GM12878 (cell line): ENCODE results near the gene RMI2. TPM values are rescaled to one million over a fixed set of nuclear protein-coding genes. Genes with fewer than 3 reads are reported as not detected.

Experiments
- ATF2 ChIP-seq: IDR thresholded peaks from 2 replicates; pipeline ENCODE4 v1.6.1; 2012; ENCODE audit warnings: low read length, inconsistent platforms
- ATF3 ChIP-seq: IDR thresholded peaks from 2 replicates; pipeline ENCODE4 v1.6.1; 2011; ENCODE audit warnings: low read depth, mild to moderate bottlenecking, low read length, moderate library complexity, borderline replicate concordance; ENCODE audit errors: extremely low read depth
- BRCA1 ChIP-seq: IDR thresholded peaks from 2 replicates; pipeline ENCODE4 v1.6.1; 2011; ENCODE audit warnings: low read depth, low read length, improper control_type of control experiment
- CEBPZ ChIP-seq: fragments of 150-350 bp; IDR thresholded peaks from 2 replicates; pipeline ENCODE4 v1.6.1; 2016; ENCODE audit warnings: low read depth, low read length
- MLLT1 ChIP-seq: fragments of 450-650 bp; IDR thresholded peaks from 2 replicates; pipeline ENCODE4 v1.6.1; 2016; ENCODE audit warnings: mild to moderate bottlenecking
- NFIC ChIP-seq: IDR thresholded peaks from 2 replicates; pipeline ENCODE4 v1.6.1; 2012; ENCODE audit warnings: low read depth, mild to moderate bottlenecking, inconsistent platforms, low read length, moderate library complexity
- NRF1 ChIP-seq: conservative IDR thresholded peaks from 2 replicates; pipeline ENCODE4 v1.6.1; 2011; ENCODE audit warnings: mild to moderate bottlenecking, low read depth, low read length, improper control_type of control experiment
- POLR2AphosphoS5 ChIP-seq: IDR thresholded peaks from 2 replicates; pipeline ENCODE4 v1.6.1; 2011; ENCODE audit warnings: mild to moderate bottlenecking, low read length, inconsistent platforms
- POU2F2 ChIP-seq: IDR thresholded peaks from 3 replicates; pipeline ENCODE4 v1.6.1; 2011; ENCODE audit warnings: low read depth, mild to moderate bottlenecking, low read length, borderline replicate concordance
- RCOR1 ChIP-seq: conservative IDR thresholded peaks from 2 replicates; pipeline ENCODE4 v1.6.1; 2012; ENCODE audit warnings: low read depth, low read length, improper control_type of control experiment
- RELA ChIP-seq: fragments of 450-650 bp; IDR thresholded peaks from 2 replicates; pipeline ENCODE4 v1.8.0; 2014; ENCODE audit warnings: borderline replicate concordance; ENCODE audit not compliant: partially characterized antibody
- RELB ChIP-seq: fragments of 450-650 bp; IDR thresholded peaks from 2 replicates; pipeline ENCODE4 v1.6.1; 2017; ENCODE audit warnings: low read depth, mild to moderate bottlenecking, moderate library complexity
- SKIL ChIP-seq: fragments of 450-650 bp; IDR thresholded peaks from 2 replicates; pipeline ENCODE4 v1.6.1; 2017; ENCODE audit warnings: mild to moderate bottlenecking, low read depth, inconsistent platforms; ENCODE audit not compliant: poor library complexity, severe bottlenecking
- SP1 ChIP-seq: IDR thresholded peaks from one replicate; pipeline ENCODE4 v1.6.1; 2011; ENCODE audit warnings: low read depth, low read length
- USF2 ChIP-seq: IDR thresholded peaks from 2 replicates; pipeline ENCODE4 v1.6.1; 2011; ENCODE audit warnings: low read depth, low read length, improper control_type of control experiment, borderline replicate concordance
- ZNF24 ChIP-seq: fragments of 450-650 bp; IDR thresholded peaks from 2 replicates; pipeline ENCODE4 v1.6.1; 2017; ENCODE audit warnings: antibody characterized with exemption, mild to moderate bottlenecking
- polyA plus RNA-seq, 11 experiments: library from polyadenylated mRNA; depleted of rRNA in 4 of 11; unstranded in 6 of 11; stranded (reverse) in 5 of 11; fragments of >200 nt; fragmentation: Nextera tagmentation in 4 of 11; fragmentation: Illumina TruSeq in 1 of 11; extraction: Ambion mirVana in 4 of 11; extraction: Trizol in 1 of 11; gene quantifications; 1 replicate in 1 of 11; 2 replicates in 10 of 11; pipeline versions ENCODE4 v1.2.1 to v1.2.3, GENCODE V29; 2011 to 2016; ENCODE audit warnings: inconsistent platforms in 2 of 11, missing spikeins in 2 of 11, low read depth in 1 of 11
- total RNA-seq, 4 experiments: library from RNA; depleted of rRNA in 3 of 4; stranded (reverse); fragments of >200 nt in 3 of 4; fragmentation: Illumina TruSeq in 1 of 4; extraction: Trizol in 1 of 4; gene quantifications; 2 replicates each; pipeline versions ENCODE4 v1.2.1 to v1.2.3, GENCODE V29; 2013 to 2021

RMI2 gene
- total and polyA plus RNA-seq, 10 of the 15 experiments (the other 5 are each of a cell fraction or from before 2014, with no cell fraction given) = 9.6 to 68.8 (median 32.1) TPM

GRCh38 chr16:11361701-11362451 is 16.6 kb downstream of the RMI2 start (continued):
- no peak for TF ChIP-seq BRCA1
- no peak for TF ChIP-seq NRF1
- peak; percentile 88 for TF ChIP-seq RELB
- no peak for TF ChIP-seq ZNF24
- TF ChIP-seq POLR2AphosphoS5 = peak; percentile 25; the same call in 1 of the 2 replicates
- TF ChIP-seq SKIL = peak; percentile 74
- no peak; the same call in 1 of the 2 replicates for TF ChIP-seq USF2
- no peak for TF ChIP-seq RELA
- TF ChIP-seq ATF3 = no peak
- no peak for TF ChIP-seq ATF2
- no peak for TF ChIP-seq CEBPZ
- TF ChIP-seq MLLT1 = peak; percentile 62; the same call in 1 of the 2 replicates
- TF ChIP-seq RCOR1 = no peak
- TF ChIP-seq SP1 = peak; percentile 81
- peak; percentile 67; the same call in 2 of the 3 replicates for TF ChIP-seq POU2F2
- TF ChIP-seq NFIC = no peak
